C4-2B (cell line): ENCODE data around the gene MUCL1.
A peak's percentile ranks its signal among the peaks of the same experiment; 100 is the strongest.

Experiments used
- H3K27ac ChIP-seq: fragments of 450-650 bp; 2 replicates; pipeline ENCODE4 v1.5.1; 2017
- CTCF ChIP-seq: fragments of 450-650 bp; conservative IDR thresholded peaks from 2 replicates; pipeline ENCODE4 v1.5.1; 2017; ENCODE audit warnings: mild to moderate bottlenecking
- ZFX ChIP-seq: fragments of 450-650 bp; IDR thresholded peaks from 2 replicates; pipeline ENCODE4 v1.6.1; 2017

Gene MUCL1

GRCh38 chr12:54853933-54854538 is at the start of gene MUCL1:
TSS of gene MUCL1 (plus strand) at chr12:54854516. CDS start at chr12:54854583, 67 bp downstream.
- TF ChIP-seq ZFX (no peak), CTCF (peak; percentile 96)

GRCh38 chr12:54821676-54822075 is 32.6 kb upstream of the MUCL1 start:
- H3K27ac ChIP-seq, result no peak overlapping the region
- TF ChIP-seq CTCF (no peak), ZFX (no peak)

More at GRCh38 chr12:54853933-54854538, at the start of gene MUCL1:
- no peak within 1 kb of the TSS for H3K27ac ChIP-seq

GRCh38 chr12:54824402-54824801 is 29.9 kb upstream of the MUCL1 start:
- TF ChIP-seq ZFX (no peak), CTCF (peak; percentile 60)
- H3K27ac ChIP-seq, result no peak overlapping the region

- no peak overlapping the region for H3K27ac ChIP-seq
- TF ChIP-seq CTCF, result no peak
- TF ChIP-seq ZFX, result no peak
Observed at GRCh38 chr12:54829511-54829910, 24.8 kb upstream of the MUCL1 start.

- H3K27ac ChIP-seq, result no peak overlapping the region
- TF ChIP-seq CTCF (no peak), ZFX (no peak)
Observed at GRCh38 chr12:54830199-54830598, 24.1 kb upstream of the MUCL1 start.

- H3K27ac ChIP-seq, result no peak overlapping the region
Observed at GRCh38 chr12:54831631-54832030, 22.7 kb upstream of the MUCL1 start.

More at GRCh38 chr12:54831631-54832030, 22.7 kb upstream of the MUCL1 start:
- TF ChIP-seq ZFX (no peak), CTCF (no peak)
